Mesendoderm (in vitro differentiated cells): ENCODE measurements around the gene CDKN1B.

Source experiments
- DNase-seq: peaks from one replicate; pipeline ENCODE4 v3.0.0; 2013
- H2AK5ac ChIP-seq: 2 replicates; pipeline ENCODE4 v1.6.1; 2013; ENCODE audit warnings: low read length, inconsistent platforms
- H2BK120ac ChIP-seq: 2 replicates; pipeline ENCODE4 v1.6.1; 2013; ENCODE audit warnings: low read depth, mild to moderate bottlenecking, low read length, moderate library complexity, mixed read lengths
- H2BK15ac ChIP-seq: replicated peaks from 2 replicates; pipeline ENCODE4 v1.6.1; 2013; ENCODE audit warnings: low read depth, mild to moderate bottlenecking, moderate library complexity
- H2BK5ac ChIP-seq: 2 replicates; pipeline ENCODE4 v1.6.1; 2013; ENCODE audit warnings: low read length, inconsistent platforms
- H3K18ac ChIP-seq: 2 replicates; pipeline ENCODE4 v1.6.1; 2013; ENCODE audit warnings: mild to moderate bottlenecking, low read length, mixed read lengths
- H3K23ac ChIP-seq: one replicate; pipeline ENCODE4 v1.6.1; 2013; ENCODE audit warnings: low read length
- H3K27ac ChIP-seq: 2 replicates; pipeline ENCODE4 v1.5.1; 2013; ENCODE audit warnings: low read depth, mild to moderate bottlenecking, inconsistent platforms, low read length, moderate library complexity
- H3K27me3 ChIP-seq: 2 replicates; pipeline ENCODE4 v1.6.1; 2013; ENCODE audit warnings: low read length, control low read depth, mild to moderate bottlenecking, inconsistent platforms; ENCODE audit not compliant: insufficient read depth, poor library complexity
- H3K36me3 ChIP-seq: 2 replicates; pipeline ENCODE4 v1.6.1; 2013; ENCODE audit warnings: low read length, inconsistent platforms; ENCODE audit not compliant: control insufficient read depth, insufficient read depth
- H3K4ac ChIP-seq: one replicate; pipeline ENCODE4 v1.6.1; 2013; ENCODE audit warnings: low read depth, mild to moderate bottlenecking, low read length, moderate library complexity
- H3K4me1 ChIP-seq: 2 replicates; pipeline ENCODE4 v1.6.1; 2013; ENCODE audit warnings: low read depth, low read length, inconsistent platforms; ENCODE audit not compliant: control insufficient read depth
- H3K4me2 ChIP-seq: 2 replicates; pipeline ENCODE4 v1.6.1; 2013; ENCODE audit warnings: low read length
- H3K4me3 ChIP-seq: 2 replicates; pipeline ENCODE4 v1.5.1; 2013; ENCODE audit warnings: mild to moderate bottlenecking, low read length
- H3K56ac ChIP-seq: one replicate; pipeline ENCODE4 v1.6.1; 2013; ENCODE audit warnings: low read length
- H3K79me1 ChIP-seq: 2 replicates; pipeline ENCODE4 v1.6.1; 2013; ENCODE audit warnings: low read length, inconsistent platforms
- H3K79me2 ChIP-seq: 2 replicates; pipeline ENCODE4 v1.6.1; 2013; ENCODE audit warnings: mild to moderate bottlenecking, low read length; ENCODE audit not compliant: control insufficient read depth, insufficient read depth
- H3K9ac ChIP-seq: 2 replicates; pipeline ENCODE4 v1.6.1; 2013; ENCODE audit warnings: low read length, inconsistent platforms
- H4K5ac ChIP-seq: one replicate; pipeline ENCODE4 v1.6.1; 2013; ENCODE audit warnings: low read length
- H4K8ac ChIP-seq: one replicate; pipeline ENCODE4 v1.6.1; 2013; ENCODE audit warnings: low read depth, mild to moderate bottlenecking, control low read depth, low read length, moderate library complexity
- WGBS: extraction: QIAGEN DNeasy Blood & Tissue Kit; methylation state at CpG from one replicate; pipeline ENCODE4 v1.1.7; 2013; ENCODE audit warnings: low lambda C conversion rate, missing lambda C conversion rate; ENCODE audit not compliant: insufficient coverage; ENCODE audit errors: extremely low coverage; 5-methylcytosine and 5-hydroxymethylcytosine counted together

The CDKN1B gene

DNA sequence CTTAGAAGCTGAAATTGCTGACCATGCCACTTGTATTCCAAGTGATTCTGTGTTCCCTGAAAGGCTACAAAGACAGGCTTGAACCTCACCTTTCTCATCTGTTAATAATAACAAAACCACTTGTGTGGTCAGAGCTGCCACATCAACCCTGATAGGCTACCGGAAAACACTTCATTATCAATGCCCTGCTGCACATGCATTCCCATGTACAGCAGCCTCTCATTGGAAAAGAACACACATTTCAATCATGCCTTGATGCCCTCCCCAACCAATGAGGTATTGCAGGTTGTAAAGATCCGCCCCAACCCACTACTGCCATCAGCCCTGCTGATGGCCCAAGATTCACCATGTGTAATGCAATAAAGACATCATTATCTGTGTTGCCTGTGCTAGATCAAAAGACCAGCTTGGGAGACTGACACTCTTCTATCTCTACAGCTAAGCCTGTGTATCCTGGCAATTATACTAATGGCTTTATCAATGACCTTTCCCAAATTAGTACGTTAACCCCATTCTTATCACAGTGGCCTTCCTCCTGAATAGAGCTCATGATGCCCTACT is 24.0 kb upstream of the CDKN1B start:
- no peak overlapping the region for H3K56ac ChIP-seq
- DNase-seq, result peak; percentile 86
- no peak overlapping the region for H3K18ac ChIP-seq
- H3K27ac ChIP-seq, result no peak overlapping the region
- no peak overlapping the region for H4K5ac ChIP-seq
- H2BK15ac ChIP-seq, result no peak overlapping the region
- H3K79me1 ChIP-seq, result no peaks in the 10 kb centered on the region
- no peak overlapping the region for H2BK120ac ChIP-seq
- WGBS, result no CpG with 5 or more reads among the region's 3 CpGs
- no peaks in the 10 kb centered on the region for H3K27me3 ChIP-seq
- H3K23ac ChIP-seq, result no peak overlapping the region
- H3K4me2 ChIP-seq, result no peak overlapping the region
- H4K8ac ChIP-seq, result no peak overlapping the region
- H3K4ac ChIP-seq, result no peak overlapping the region
- H3K4me1 ChIP-seq, result no peaks in the 10 kb centered on the region
- no peak overlapping the region for H3K9ac ChIP-seq
- H2AK5ac ChIP-seq, result no peak overlapping the region
- H2BK5ac ChIP-seq, result no peak overlapping the region
- no peak overlapping the region for H3K4me3 ChIP-seq
- H3K79me2 ChIP-seq, result no peaks in the 10 kb centered on the region
- no peaks in the 10 kb centered on the region for H3K36me3 ChIP-seq

- Histone ChIP-seq H3K79me2 (no peaks in the 10 kb centered on the region), H3K36me3 (no peaks in the 10 kb centered on the region), H3K4me3 (peak overlapping the region; percentile 67), H3K9ac (peak overlapping the region; percentile 80), H2AK5ac (no peak overlapping the region), H4K8ac (no peak overlapping the region), H3K27ac (peak overlapping the region; percentile 68), H3K56ac (peak overlapping the region; percentile 88), H3K27me3 (no peaks in the 10 kb centered on the region), H3K79me1 (no peaks in the 10 kb centered on the region), H3K4me1 (no peaks in the 10 kb centered on the region), H3K4ac (peak overlapping the region; percentile 96), H2BK15ac (no peak overlapping the region), H2BK120ac (no peak overlapping the region), H3K23ac (no peak overlapping the region), H3K18ac (peak overlapping the region; percentile 97), H3K4me2 (peak overlapping the region; percentile 63), H4K5ac (peak overlapping the region; percentile 81), H2BK5ac (no peak overlapping the region)
- WGBS, result no CpG with 5 or more reads among the region's 29 CpGs
- DNase-seq, result peak; percentile 88
These were observed 20.4 kb upstream of the CDKN1B start for GRCh38 chr12:12696562-12697383.

DNA sequence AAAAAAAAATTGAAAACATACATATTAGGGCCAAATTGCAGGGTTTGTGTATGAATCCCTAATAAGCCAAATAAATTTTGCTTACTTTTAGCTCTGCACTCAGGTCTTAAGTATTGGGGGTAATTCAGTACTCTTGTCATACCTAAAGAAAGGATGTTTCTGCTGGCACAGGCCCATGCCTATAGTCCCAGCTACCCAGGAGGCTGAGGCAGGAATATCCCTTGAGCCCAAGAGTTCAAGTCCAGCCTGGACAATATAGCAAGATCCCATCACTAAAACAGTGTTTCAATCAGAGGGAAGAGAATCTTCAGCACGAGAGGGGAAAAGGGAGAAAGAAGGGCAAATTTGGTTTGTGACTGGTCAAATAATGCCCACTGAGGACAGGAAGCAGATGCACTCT is 17.8 kb upstream of the CDKN1B start:
- Histone ChIP-seq H3K4me1 (no peaks in the 10 kb centered on the region), H3K36me3 (no peaks in the 10 kb centered on the region), H2BK120ac (no peak overlapping the region), H3K23ac (no peak overlapping the region), H3K27me3 (no peaks in the 10 kb centered on the region), H4K8ac (no peak overlapping the region), H2AK5ac (no peak overlapping the region), H3K18ac (no peak overlapping the region), H3K4me3 (no peak overlapping the region), H3K79me2 (no peaks in the 10 kb centered on the region), H3K4ac (no peak overlapping the region), H2BK5ac (no peak overlapping the region), H3K79me1 (no peaks in the 10 kb centered on the region), H3K56ac (no peak overlapping the region), H3K4me2 (no peak overlapping the region), H3K27ac (no peak overlapping the region), H2BK15ac (no peak overlapping the region), H4K5ac (no peak overlapping the region), H3K9ac (no peak overlapping the region)
- WGBS, result no CpG with 5 or more reads among the region's 1 CpG
- no peak for DNase-seq

DNA sequence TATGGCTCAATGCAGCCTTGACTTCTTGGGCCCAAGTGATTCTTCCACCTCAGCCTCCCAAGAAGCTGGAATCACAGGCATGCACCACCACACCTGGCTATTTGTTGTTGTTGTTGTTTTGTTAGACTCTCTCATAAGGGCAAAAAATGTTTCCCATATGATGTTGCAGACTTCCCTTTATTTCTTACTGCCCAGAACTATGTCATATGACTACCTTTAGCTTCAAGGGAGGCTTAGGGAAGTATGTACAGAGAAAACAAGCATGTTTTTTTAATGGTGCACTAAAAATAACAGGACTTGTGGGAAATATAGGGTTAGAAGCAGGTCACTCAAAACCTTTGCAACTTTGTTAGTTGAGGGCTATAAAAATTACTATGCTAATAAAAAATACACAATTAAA is 16.9 kb upstream of the CDKN1B start:
- Histone ChIP-seq H2BK120ac (no peak overlapping the region), H3K9ac (no peak overlapping the region), H2AK5ac (no peak overlapping the region), H4K5ac (no peak overlapping the region), H3K27ac (no peak overlapping the region), H3K18ac (no peak overlapping the region), H3K23ac (no peak overlapping the region), H3K4me1 (no peaks in the 10 kb centered on the region), H3K56ac (no peak overlapping the region), H3K27me3 (no peaks in the 10 kb centered on the region), H3K79me1 (no peaks in the 10 kb centered on the region), H3K79me2 (no peaks in the 10 kb centered on the region), H2BK5ac (no peak overlapping the region), H3K4ac (no peak overlapping the region), H4K8ac (no peak overlapping the region), H3K4me2 (no peak overlapping the region), H3K36me3 (no peaks in the 10 kb centered on the region), H2BK15ac (no peak overlapping the region), H3K4me3 (no peak overlapping the region)
- DNase-seq, result no peak

- H3K36me3 ChIP-seq, result no peaks in the 10 kb centered on the region
- no peak overlapping the region for H3K23ac ChIP-seq
- H3K4me2 ChIP-seq, result no peak overlapping the region
- H3K9ac ChIP-seq, result no peak overlapping the region
- DNase-seq, result peak; percentile 42
- WGBS, result no CpG with 5 or more reads among the region's 3 CpGs
- no peak overlapping the region for H3K56ac ChIP-seq
- H3K79me1 ChIP-seq, result no peaks in the 10 kb centered on the region
- no peak overlapping the region for H3K4ac ChIP-seq
- H2BK5ac ChIP-seq, result no peak overlapping the region
- no peak overlapping the region for H4K5ac ChIP-seq
- H3K4me1 ChIP-seq, result no peaks in the 10 kb centered on the region
- H3K27ac ChIP-seq, result no peak overlapping the region
- no peak overlapping the region for H4K8ac ChIP-seq
- no peaks in the 10 kb centered on the region for H3K79me2 ChIP-seq
- H3K18ac ChIP-seq, result no peak overlapping the region
- no peaks in the 10 kb centered on the region for H3K27me3 ChIP-seq
- no peak overlapping the region for H2AK5ac ChIP-seq
- no peak overlapping the region for H2BK15ac ChIP-seq
- no peak overlapping the region for H2BK120ac ChIP-seq
- H3K4me3 ChIP-seq, result no peak overlapping the region
These were observed 15.7 kb upstream of the CDKN1B start for GRCh38 chr12:12701457-12701856.
